B cell (primary cell): ENCODE data around the gene SMARCD3.

Source experiments
- EZH2 ChIP-seq: IDR thresholded peaks from 2 replicates; pipeline ENCODE4 v1.6.1; 2012; ENCODE audit warnings: borderline replicate concordance, low read depth, mild to moderate bottlenecking, moderate library complexity, low read length; ENCODE audit not compliant: insufficient read depth, poor library complexity, severe bottlenecking
- TF ChIP-seq, protein P1 (sequence below): fragments of 200-600 bp; IDR thresholded peaks from one replicate; pipeline ENCODE4 v1.8.0; 2022; ENCODE audit warnings: antibody characterized with exemption, mild to moderate bottlenecking

DNA sequence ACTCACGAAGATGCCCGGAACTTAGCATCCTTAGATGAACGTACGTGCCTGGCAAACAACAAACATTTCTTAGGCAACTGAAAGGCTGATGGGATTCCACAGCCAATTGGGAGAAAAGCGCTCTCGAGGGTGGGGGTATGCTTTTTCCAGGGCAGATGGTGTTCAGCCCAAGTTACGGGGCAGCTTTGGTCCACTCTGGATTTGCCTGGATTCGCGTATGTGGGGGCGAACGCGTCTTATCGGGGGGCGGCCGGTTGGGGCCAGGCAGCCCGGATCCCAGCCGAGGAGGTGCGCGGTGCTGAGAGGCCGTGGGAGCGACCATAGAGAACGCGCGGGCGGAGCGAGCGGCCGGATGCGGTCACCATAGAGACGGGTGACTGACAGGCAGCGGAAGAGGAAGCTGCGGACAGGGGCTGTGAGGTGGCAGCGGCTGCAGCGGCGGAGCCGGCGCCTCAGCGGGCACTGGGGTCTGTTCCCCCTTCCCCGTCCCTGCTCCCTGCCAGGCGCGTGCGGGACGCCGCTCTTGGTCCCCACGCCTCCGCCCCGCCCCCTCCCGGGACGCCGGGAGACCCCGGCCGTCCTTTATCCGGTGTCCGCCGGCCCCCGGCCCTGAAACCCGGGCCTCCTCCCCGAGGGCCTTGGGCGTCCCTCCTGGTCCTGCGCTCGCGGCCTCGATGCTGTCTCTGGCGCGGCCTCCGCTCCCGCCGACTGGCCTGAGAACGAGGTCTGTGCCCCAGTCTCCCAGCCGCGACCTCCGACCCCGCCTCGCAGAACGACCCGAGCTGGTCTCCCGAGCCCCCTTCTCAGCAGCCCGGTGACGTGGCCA is 16.2 kb downstream of the SMARCD3 start, which contains the start of gene CHPF2:
- TF ChIP-seq, protein P1, sequence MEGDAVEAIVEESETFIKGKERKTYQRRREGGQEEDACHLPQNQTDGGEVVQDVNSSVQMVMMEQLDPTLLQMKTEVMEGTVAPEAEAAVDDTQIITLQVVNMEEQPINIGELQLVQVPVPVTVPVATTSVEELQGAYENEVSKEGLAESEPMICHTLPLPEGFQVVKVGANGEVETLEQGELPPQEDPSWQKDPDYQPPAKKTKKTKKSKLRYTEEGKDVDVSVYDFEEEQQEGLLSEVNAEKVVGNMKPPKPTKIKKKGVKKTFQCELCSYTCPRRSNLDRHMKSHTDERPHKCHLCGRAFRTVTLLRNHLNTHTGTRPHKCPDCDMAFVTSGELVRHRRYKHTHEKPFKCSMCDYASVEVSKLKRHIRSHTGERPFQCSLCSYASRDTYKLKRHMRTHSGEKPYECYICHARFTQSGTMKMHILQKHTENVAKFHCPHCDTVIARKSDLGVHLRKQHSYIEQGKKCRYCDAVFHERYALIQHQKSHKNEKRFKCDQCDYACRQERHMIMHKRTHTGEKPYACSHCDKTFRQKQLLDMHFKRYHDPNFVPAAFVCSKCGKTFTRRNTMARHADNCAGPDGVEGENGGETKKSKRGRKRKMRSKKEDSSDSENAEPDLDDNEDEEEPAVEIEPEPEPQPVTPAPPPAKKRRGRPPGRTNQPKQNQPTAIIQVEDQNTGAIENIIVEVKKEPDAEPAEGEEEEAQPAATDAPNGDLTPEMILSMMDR = no peak
- TF ChIP-seq EZH2 = no peak
